Superior temporal gyrus (tissue), 1 donor: ENCODE results near the gene SREBF2.
A peak's percentile ranks its signal among the peaks of the same experiment; 100 is the strongest.

Source experiments
- DNase-seq: peaks from one replicate; pipeline ENCODE4 v3.0.0-alpha.2; 2016; ENCODE audit errors: extremely low spot score

Gene SREBF2

GRCh38 chr22:41832553-41833368 lies at the start of gene SREBF2:
Gene SREBF2 (plus strand): TSS chr22:41833105. CDS start chr22:41833271, 166 bp downstream.
- DNase-seq = peak; percentile 100

DNA sequence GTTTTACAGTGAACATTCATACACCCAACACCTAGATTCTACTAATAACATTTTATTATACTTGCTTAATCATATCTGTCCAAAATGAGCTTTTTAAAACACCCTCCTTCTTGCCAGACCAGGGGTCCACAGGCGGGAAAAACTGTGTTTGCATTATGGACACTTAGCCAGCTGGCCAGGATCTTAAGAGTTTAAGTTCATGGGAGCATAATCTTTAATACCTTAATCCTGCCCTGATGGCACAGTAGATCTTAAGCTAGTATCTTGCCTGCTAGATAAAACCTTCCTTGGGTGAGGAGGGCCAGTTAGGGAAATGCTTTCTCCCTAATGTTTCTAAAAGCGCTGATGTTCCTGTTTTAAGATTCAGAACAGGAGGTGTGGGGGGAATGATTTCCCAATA lies 45.6 kb upstream of the SREBF2 start:
- DNase-seq = no peak

DNA sequence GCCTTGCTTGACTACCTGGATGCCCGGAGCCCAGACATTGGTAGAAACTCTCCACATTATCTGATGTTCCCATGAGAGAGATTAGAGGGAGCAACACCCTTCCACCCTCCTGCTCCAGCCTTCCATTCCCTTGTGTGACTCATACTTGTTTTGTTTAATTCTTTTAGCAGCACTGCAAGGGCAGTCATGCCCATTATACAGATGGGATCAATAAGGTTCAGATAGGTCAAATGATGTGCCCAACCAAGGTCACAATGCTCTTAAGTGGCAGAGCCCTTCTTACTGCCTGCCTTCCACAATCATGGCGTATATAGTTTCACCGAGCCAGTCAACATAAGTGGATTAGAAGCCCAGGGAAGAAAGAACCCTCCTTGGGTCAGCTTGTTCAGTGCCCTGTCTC lies 39.0 kb upstream of the SREBF2 start:
- DNase-seq = no peak

GRCh38 chr22:41798736-41799135 lies 34.2 kb upstream of the SREBF2 start:
- DNase-seq = no peak

- DNase-seq = peak; percentile 46
Observed at GRCh38 chr22:41799486-41800347, 33.2 kb upstream of the SREBF2 start.

DNA sequence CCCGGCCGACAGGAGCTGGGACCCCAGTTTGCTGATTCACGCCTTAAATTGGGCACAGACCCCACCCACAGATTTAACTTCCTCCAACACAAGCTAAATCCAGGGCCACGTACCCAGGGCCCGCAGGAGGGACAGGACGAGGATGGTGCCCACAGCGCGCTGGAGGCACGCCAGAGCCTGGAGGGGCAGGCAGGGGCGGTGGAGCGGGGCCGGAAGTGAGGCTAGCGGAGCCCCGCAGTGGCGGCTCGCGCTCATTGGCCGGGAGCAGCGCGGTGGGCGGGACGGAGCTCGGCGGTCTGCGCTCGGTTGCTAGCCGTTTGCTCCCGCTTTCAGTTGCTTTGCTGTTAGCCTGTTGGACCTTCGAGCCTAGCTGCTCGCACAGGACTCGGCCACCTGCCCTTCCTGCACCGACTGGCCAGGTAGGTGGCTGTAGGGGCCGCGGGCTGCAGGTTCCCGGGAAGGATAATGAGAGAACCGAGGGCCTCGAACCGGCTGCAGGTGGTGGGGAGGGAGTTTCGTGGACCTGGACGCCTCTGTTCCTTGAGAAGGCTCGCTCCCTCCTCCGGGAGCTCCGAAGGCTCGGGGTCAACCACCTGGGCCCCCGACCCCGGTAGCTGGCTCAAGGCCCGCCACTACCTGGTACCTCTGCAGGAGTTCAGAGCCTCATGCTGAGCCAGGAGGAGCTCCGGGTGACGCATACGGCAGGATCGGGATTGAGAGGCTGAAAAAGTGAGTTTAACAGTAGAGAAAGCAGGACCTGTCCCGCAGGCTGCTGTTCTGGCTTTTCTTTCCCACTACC lies 32.4 kb upstream of the SREBF2 start, which contains the start of gene CCDC134:
Gene CCDC134 (plus strand): TSS at position 332 of the 799 bp plus-strand sequence. CDS start 8,212 bp downstream, outside the sequence.
- peak; percentile 92 for DNase-seq

GRCh38 chr22:41801147-41801819 lies 31.6 kb upstream of the SREBF2 start:
- no peak for DNase-seq

GRCh38 chr22:41801886-41802285 lies 31.0 kb upstream of the SREBF2 start:
- no peak for DNase-seq

DNA sequence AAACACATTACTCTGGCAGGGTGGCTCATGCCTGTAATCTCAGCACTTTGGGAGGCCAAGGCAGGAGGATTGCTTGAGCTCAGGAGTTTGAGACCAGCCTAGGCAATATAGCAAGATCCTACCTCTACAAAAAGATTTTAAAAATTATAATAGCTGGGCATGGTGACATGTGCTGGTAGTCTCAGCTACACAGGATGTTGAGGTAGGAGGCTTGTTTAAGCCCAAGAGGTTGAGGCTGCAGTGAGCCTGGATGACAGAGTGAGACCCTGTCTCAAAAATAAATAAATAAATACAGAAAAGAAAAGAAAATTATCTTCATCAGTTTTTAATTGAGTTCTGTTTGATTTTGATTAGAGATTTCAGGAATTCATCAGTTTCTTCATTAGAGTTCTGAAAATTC lies 27.3 kb upstream of the SREBF2 start:
- no peak for DNase-seq

DNA sequence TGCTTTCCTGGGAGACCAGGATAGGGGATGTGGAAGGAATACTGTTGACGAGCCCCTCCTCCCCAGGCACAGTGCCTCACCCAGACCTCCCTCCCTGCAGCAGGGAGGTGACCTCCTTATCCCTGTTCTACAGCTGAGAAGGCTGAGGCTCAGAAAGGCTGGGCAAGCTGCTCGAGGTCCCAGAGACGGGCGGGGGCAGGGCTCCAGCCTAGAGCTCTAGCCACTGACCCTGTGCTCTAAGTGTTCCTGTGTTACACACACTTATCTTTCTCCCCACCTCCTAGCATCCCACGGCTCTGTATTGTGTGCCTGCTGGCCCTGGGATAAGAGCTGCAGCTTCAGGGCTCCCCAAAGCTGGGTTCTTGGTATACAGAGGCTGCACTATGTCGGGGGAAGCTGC lies 24.5 kb upstream of the SREBF2 start:
- DNase-seq = no peak

DNA sequence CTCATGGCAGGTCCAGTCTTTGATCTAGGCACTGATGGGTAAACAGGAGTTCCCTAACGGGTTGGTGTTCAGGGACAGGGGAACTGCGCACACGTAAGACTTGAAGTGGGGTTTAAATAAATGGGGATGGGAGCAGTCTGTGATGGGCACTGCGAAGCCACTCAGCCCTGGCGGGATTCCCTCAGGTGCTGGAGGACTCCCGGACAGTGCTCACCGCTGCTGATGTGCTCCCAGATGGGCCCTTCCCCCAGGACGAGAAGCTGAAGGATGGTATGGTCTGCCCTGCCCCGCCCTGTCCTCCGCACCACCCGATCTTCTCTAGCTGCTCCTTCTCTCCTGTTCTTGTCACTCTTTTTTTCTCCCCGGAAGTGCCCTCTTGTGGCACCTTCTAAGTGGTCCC lies 22.9 kb upstream of the SREBF2 start:
- no peak for DNase-seq

DNA sequence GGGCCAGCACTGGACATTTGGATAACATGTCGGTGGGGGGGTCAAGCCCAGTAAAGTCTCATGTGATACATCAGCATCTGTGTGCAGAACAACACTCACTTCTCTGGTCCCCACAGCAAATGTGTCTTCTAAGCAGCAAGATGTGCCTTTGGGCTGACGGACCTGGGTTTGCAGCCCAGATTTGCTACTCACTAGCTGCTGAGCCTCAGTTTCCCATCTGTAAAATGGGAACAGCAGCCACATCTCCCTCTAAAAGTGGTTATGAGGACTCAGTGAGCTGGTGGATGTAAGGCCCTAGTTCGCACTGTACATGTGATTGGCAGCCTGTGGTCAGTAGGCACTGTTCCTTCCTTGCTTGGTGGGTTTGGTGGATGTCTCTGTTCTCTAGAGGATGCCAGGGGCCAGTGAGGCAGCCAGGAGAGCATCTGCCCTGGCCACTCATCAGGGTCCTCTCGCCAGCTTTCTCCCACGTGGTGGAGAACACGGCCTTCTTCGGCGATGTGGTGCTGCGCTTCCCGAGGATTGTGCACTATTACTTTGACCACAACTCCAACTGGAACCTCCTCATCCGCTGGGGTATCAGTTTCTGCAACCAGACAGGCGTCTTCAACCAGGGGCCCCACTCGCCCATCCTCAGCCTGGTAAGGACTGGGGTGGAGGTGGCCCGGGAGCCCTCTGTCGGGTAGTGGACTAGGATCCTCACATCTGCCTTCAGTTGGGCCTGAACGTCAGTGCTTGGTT lies 19.9 kb upstream of the SREBF2 start:
- DNase-seq = no peak

- no peak for DNase-seq
Observed at GRCh38 chr22:41813726-41814410, 19.0 kb upstream of the SREBF2 start.

- no peak for DNase-seq
Observed at GRCh38 chr22:41815716-41816115, 17.2 kb upstream of the SREBF2 start.

DNA sequence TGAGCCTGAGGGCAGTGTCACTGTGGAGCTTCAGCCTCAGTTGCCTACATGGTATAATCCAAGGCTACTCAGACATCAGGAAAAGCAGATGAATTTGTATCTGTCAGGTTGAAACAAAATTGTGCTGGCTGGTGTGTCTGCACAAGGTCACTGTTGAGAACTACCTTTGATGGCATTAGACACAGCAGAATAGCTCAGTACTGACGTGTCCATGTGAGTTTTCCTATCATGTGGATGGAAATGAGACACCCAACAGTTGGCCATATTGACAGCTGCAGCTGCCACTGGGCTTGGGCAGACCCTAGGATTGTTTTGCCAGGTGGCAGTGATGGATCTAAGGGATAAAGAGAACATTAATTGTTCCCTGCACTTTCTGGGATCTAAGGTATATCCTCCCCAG lies 16.7 kb upstream of the SREBF2 start:
- no peak for DNase-seq

GRCh38 chr22:41816871-41817270 lies 16.0 kb upstream of the SREBF2 start:
- no peak for DNase-seq

DNA sequence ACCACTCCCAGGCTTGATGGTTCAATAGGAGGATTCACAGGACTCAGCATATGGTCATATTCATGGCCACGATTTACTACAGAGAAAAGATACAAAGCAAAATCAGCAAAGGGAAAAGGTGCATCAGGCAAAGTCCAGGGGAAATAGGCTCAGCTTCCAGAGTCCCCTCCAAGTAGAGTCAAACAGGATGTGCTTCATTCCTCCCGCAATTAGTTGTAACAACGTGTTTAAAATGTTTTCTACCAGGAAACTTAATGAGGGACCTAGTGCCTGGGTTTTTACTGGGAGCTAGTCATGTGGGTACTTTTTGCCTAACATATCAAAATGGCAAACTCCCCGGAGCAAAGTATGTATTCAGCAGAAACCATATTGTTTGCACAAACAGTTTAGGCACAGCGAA lies 14.9 kb upstream of the SREBF2 start:
- DNase-seq = no peak

GRCh38 chr22:41818596-41818995 lies 14.3 kb upstream of the SREBF2 start:
- no peak for DNase-seq

GRCh38 chr22:41819257-41819656 lies 13.6 kb upstream of the SREBF2 start:
- no peak for DNase-seq

- DNase-seq = no peak
Observed at GRCh38 chr22:41820447-41820846, 12.5 kb upstream of the SREBF2 start.
